NCI-H2196 (cell line): ENCODE results near the gene MEF2D.
A peak's percentile ranks its signal among the peaks of the same experiment; 100 is the strongest.

Experiments used
- DNase-seq: peaks from one replicate; lab custom pipeline; 2025; ENCODE audit not compliant: unreplicated experiment; lab: John Stamatoyannopoulos, UW

The MEF2D gene

GRCh38 chr1:156471496-156472490 is 28.8 kb downstream of the MEF2D start:
- peak; percentile 98 for DNase-seq

- no peak for DNase-seq
Observed at GRCh38 chr1:156470473-156470872, 30.1 kb downstream of the MEF2D start.

GRCh38 chr1:156468693-156469345 is 31.8 kb downstream of the MEF2D start:
- no peak for DNase-seq

GRCh38 chr1:156467906-156468305 is 32.7 kb downstream of the MEF2D start:
- no peak for DNase-seq

GRCh38 chr1:156467385-156467784 is 33.2 kb downstream of the MEF2D start:
- no peak for DNase-seq

GRCh38 chr1:156465747-156466365 is 34.7 kb downstream of the MEF2D start:
- peak; percentile 15 for DNase-seq

- DNase-seq: no peak
Observed at GRCh38 chr1:156464825-156465452, 35.6 kb downstream of the MEF2D start.

- no peak for DNase-seq
Observed at GRCh38 chr1:156464335-156464734, 36.2 kb downstream of the MEF2D start.

GRCh38 chr1:156463874-156464273 is 36.7 kb downstream of the MEF2D start:
- DNase-seq: no peak

- DNase-seq: no peak
Observed at GRCh38 chr1:156462954-156463795, 37.4 kb downstream of the MEF2D start.

GRCh38 chr1:156461781-156462647 is 38.6 kb downstream of the MEF2D start:
- DNase-seq: no peak

- DNase-seq: no peak
Observed at GRCh38 chr1:156461109-156461508, 39.5 kb downstream of the MEF2D start.

- no peak for DNase-seq
Observed at GRCh38 chr1:156460525-156460924, 40.0 kb downstream of the MEF2D start.

GRCh38 chr1:156458181-156458503 is 42.4 kb downstream of the MEF2D start:
- no peak for DNase-seq

GRCh38 chr1:156456625-156457465 is 43.7 kb downstream of the MEF2D start:
- DNase-seq: peak; percentile 99

- no peak for DNase-seq
Observed at GRCh38 chr1:156455362-156455761, 45.2 kb downstream of the MEF2D start.

GRCh38 chr1:156452907-156453306 is 47.7 kb downstream of the MEF2D start:
- DNase-seq: no peak

GRCh38 chr1:156451505-156452160 is 48.9 kb downstream of the MEF2D start:
- DNase-seq: no peak
